Hepatocyte (in vitro differentiated cells): ENCODE results near the gene ABCF2.

Experiments used
- CTCF ChIP-seq: fragments of 200-600 bp; sonication (generic); IDR thresholded peaks from 2 replicates; pipeline ENCODE4 v1.5.1; 2016; ENCODE audit warnings: antibody characterized with exemption, mild to moderate bottlenecking; ENCODE audit not compliant: poor library complexity
- EZH2 ChIP-seq: fragments of 200-600 bp; sonication (generic); IDR thresholded peaks from 2 replicates; pipeline ENCODE4 v1.6.1; 2016; ENCODE audit warnings: antibody characterized with exemption, mild to moderate bottlenecking, borderline replicate concordance
- EZH2phosphoT487 ChIP-seq: fragments of 200-600 bp; sonication (generic); IDR thresholded peaks from one replicate; pipeline ENCODE4 v1.6.1; 2018; ENCODE audit warnings: antibody characterized with exemption, mild to moderate bottlenecking, low read depth, moderate library complexity; ENCODE audit not compliant: unreplicated experiment, severe bottlenecking

GRCh38 chr7:151241755-151242096, 14.7 kb upstream of the ABCF2 start:
- no peak for TF ChIP-seq CTCF
- no peak for TF ChIP-seq EZH2phosphoT487
- no peak for TF ChIP-seq EZH2
